Measurements from ENCODE around the gene PSMD1. TPM values are rescaled to one million over a fixed set of nuclear protein-coding genes. Genes with fewer than 3 reads are reported as not detected.

PSMD1 gene
- polyA plus RNA-seq, 1 donor (not counting 4 experiments of a cell fraction or from before 2014, with no cell fraction given): 262 TPM

- dilution Hi-C loops (cut with MboI; ENCODE audit: extremely low pct_ligation_motif_present, low sequenced_read_pairs): no loop called here
- no peaks in the 10 kb centered on the region for H3K79me2 ChIP-seq (ENCODE audit: control insufficient read depth, insufficient read depth, low read length)
- no peak for TF ChIP-seq CTCF (optimal IDR thresholded peaks at IDR 0.05 in 1 of 3, IDR thresholded peaks at IDR 0.05 in 1 of 3, conservative IDR thresholded peaks at IDR 0.05 in 1 of 3; ENCODE audit: extremely low read depth in 1 of 3, insufficient read depth in 2 of 3, low read length in 3 of 3)
- TF ChIP-seq EZH2 (IDR thresholded peaks at IDR 0.05; ENCODE audit: low read length): no peak
- no peak overlapping the region for H2AFZ ChIP-seq (ENCODE audit: control insufficient read depth, low read length)
- no peak overlapping the region for H3K4me2 ChIP-seq (ENCODE audit: control insufficient read depth, extremely low read depth, insufficient read depth, low read depth, low read length)
- H4K20me1 ChIP-seq (ENCODE audit: control insufficient read depth, extremely low read depth, insufficient read depth, low read length): no peaks in the 10 kb centered on the region
- no peaks in the 10 kb centered on the region for H3K27me3 ChIP-seq (ENCODE audit: control insufficient read depth, extremely low read depth, insufficient read depth, low read length)
- H3K27ac ChIP-seq (ENCODE audit: control insufficient read depth, insufficient read depth, low read length): no peak overlapping the region
- no peak overlapping the region for H3K4me3 ChIP-seq (ENCODE audit: control insufficient read depth in 2 of 3, extremely low read depth in 1 of 3, insufficient read depth in 2 of 3, low read depth in 1 of 3, low read length in 3 of 3)
- no peak overlapping the region for H3K9ac ChIP-seq (ENCODE audit: control insufficient read depth, extremely low read depth, insufficient read depth, low read length)
- H3K9me1 ChIP-seq (ENCODE audit: control insufficient read depth, extremely low read depth, insufficient read depth, low read length): no peaks in the 10 kb centered on the region
- peaks cover 6 to 7% of the 10 kb centered on the region in 2 experiments for H3K36me3 ChIP-seq (ENCODE audit: control insufficient read depth in 2 of 2, extremely low read depth in 1 of 2, insufficient read depth in 2 of 2, low read length in 2 of 2)
- H3K4me1 ChIP-seq (ENCODE audit: control insufficient read depth, extremely low read depth, insufficient read depth, low read length): no peaks in the 10 kb centered on the region
- no peak for DNase-seq (ENCODE audit: low read depth, low spot score)
- H3K9me3 ChIP-seq (ENCODE audit: control insufficient read depth, low read depth, low read length): no peaks in the 10 kb centered on the region
- FAIRE-seq: no peak
Observed at GRCh38 chr2:231211486-231211885, 154.8 kb downstream of the PSMD1 start.

- Histone ChIP-seq H4K20me1 (ENCODE audit: control insufficient read depth, extremely low read depth, insufficient read depth, low read length) (no peaks in the 10 kb centered on the region), H2AFZ (ENCODE audit: control insufficient read depth, low read length) (no peak overlapping the region), H3K79me2 (ENCODE audit: control insufficient read depth, insufficient read depth, low read length) (no peaks in the 10 kb centered on the region), H3K27ac (ENCODE audit: control insufficient read depth, insufficient read depth, low read length) (no peak overlapping the region), H3K36me3 (ENCODE audit: control insufficient read depth in 2 of 2, extremely low read depth in 1 of 2, insufficient read depth in 2 of 2, low read length in 2 of 2) (peaks cover 6 to 8% of the 10 kb centered on the region in 2 experiments), H3K9ac (ENCODE audit: control insufficient read depth, extremely low read depth, insufficient read depth, low read length) (no peak overlapping the region), H3K27me3 (ENCODE audit: control insufficient read depth, extremely low read depth, insufficient read depth, low read length) (no peaks in the 10 kb centered on the region), H3K9me1 (ENCODE audit: control insufficient read depth, extremely low read depth, insufficient read depth, low read length) (no peaks in the 10 kb centered on the region), H3K4me2 (ENCODE audit: control insufficient read depth, extremely low read depth, insufficient read depth, low read depth, low read length) (no peak overlapping the region), H3K9me3 (ENCODE audit: control insufficient read depth, low read depth, low read length) (no peaks in the 10 kb centered on the region), H3K4me3 (ENCODE audit: control insufficient read depth in 2 of 3, extremely low read depth in 1 of 3, insufficient read depth in 2 of 3, low read depth in 1 of 3, low read length in 3 of 3) (no peak overlapping the region), H3K4me1 (ENCODE audit: control insufficient read depth, extremely low read depth, insufficient read depth, low read length) (no peaks in the 10 kb centered on the region)
- FAIRE-seq (no peak), DNase-seq (ENCODE audit: low read depth, low spot score) (no peak)
- dilution Hi-C loops (cut with MboI; ENCODE audit: extremely low pct_ligation_motif_present, low sequenced_read_pairs): no loop called here
- no peak for TF ChIP-seq CTCF (optimal IDR thresholded peaks at IDR 0.05 in 1 of 3, IDR thresholded peaks at IDR 0.05 in 1 of 3, conservative IDR thresholded peaks at IDR 0.05 in 1 of 3; ENCODE audit: extremely low read depth in 1 of 3, insufficient read depth in 2 of 3, low read length in 3 of 3)
- TF ChIP-seq EZH2 (IDR thresholded peaks at IDR 0.05; ENCODE audit: low read length): no peak
Observed at GRCh38 chr2:231212329-231212845, 155.7 kb downstream of the PSMD1 start.
